ENCODE data around the gene NOD1.

The NOD1 gene

DNA sequence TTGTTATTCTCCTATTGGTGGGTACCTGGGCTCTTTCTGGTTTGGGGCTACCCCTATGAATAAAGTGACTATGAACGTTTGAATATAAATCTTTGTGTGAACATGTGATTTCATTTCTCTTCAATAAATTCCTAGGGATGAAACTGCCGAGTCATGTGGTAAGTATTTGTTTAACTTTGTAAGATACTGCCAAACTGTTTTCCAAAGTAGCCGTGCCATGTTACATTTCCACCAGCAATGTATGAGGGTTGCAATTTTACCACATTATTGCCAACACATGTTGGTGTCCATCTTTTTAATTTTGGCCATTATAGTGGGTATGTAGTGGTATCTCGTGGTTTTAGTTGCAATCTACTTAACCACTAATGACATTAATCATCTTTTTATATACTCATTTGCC lies 99.5 kb downstream of the NOD1 start:
- no peak for DNase-seq (ENCODE audit: extremely low read depth in 1 of 2, low read depth in 1 of 2)

- no peak for DNase-seq (ENCODE audit: extremely low read depth in 1 of 2, low read depth in 1 of 2)
Observed at GRCh38 chr7:30378275-30378674, 100.3 kb downstream of the NOD1 start.

Measured in activated CD8-positive, alpha-beta memory T cell treated with anti-CD3 and anti-CD28 coated beads for 1 hour (primary cell).